Naive thymus-derived CD4-positive, alpha-beta T cell (primary cell): Measurements from ENCODE around the gene OR2A12. TPM values are rescaled to one million over a fixed set of nuclear protein-coding genes. Genes with fewer than 3 reads are reported as not detected.
A peak's percentile ranks its signal among the peaks of the same experiment; 100 is the strongest.

Experiments used
- ATAC-seq: fragments of 150-1000 bp; cut with Tn5 transposase; 2 replicates; pipeline ENCODE4 v1.10.0; 2021; ENCODE audit warnings: mild to moderate bottlenecking, moderate library complexity
- CTCF ChIA-PET: fragments of 350-600 bp; sonication (Branson Sonifier 250); formaldehyde crosslinking; loops from one replicate; lab custom pipeline; 2021; ENCODE audit warnings: antibody characterized with exemption; lab: Charles Lee
- POLR2A ChIA-PET: fragments of 350-600 bp; sonication (Branson Sonifier 250); formaldehyde crosslinking; loops from one replicate; lab custom pipeline; 2021; ENCODE audit warnings: antibody characterized with exemption, inconsistent platforms; lab: Charles Lee
- DNase-seq, 9 donors: peaks; one replicate each; pipeline versions ENCODE4 v3.0.0 to v3.0.0-alpha.2; 2020 to 2022; ENCODE audit warnings: mixed read lengths in 1 of 9
- H3K27ac ChIP-seq: one replicate; pipeline ENCODE4 v1.7.0; 2013; ENCODE audit warnings: mild to moderate bottlenecking, low read depth, low read length, moderate library complexity
- H3K27me3 ChIP-seq, 2 donors: one replicate each; pipeline ENCODE4 v1.7.0; 2013; ENCODE audit warnings: low read length in 2 of 2, mild to moderate bottlenecking in 2 of 2, moderate library complexity in 2 of 2; ENCODE audit not compliant: control insufficient read depth in 2 of 2, insufficient read depth in 2 of 2
- H3K36me3 ChIP-seq, 3 experiments: 1 replicate in 2 of 3; 2 replicates in 1 of 3; pipeline ENCODE4 v1.7.0; 2013; ENCODE audit warnings: low read length in 3 of 3, mild to moderate bottlenecking in 3 of 3, moderate library complexity in 1 of 3; ENCODE audit not compliant: insufficient read depth in 3 of 3, control insufficient read depth in 2 of 3
- H3K4me1 ChIP-seq, 2 donors: one replicate each; pipeline ENCODE4 v1.7.0; 2013; ENCODE audit warnings: low read length in 2 of 2, mild to moderate bottlenecking in 2 of 2, moderate library complexity in 1 of 2; ENCODE audit not compliant: control insufficient read depth in 2 of 2, insufficient read depth in 2 of 2
- H3K4me3 ChIP-seq: 2 replicates; pipeline ENCODE4 v1.7.0; 2013; ENCODE audit warnings: mild to moderate bottlenecking, low read length
- H3K9me3 ChIP-seq, 3 experiments: 1 replicate in 2 of 3; 2 replicates in 1 of 3; pipeline ENCODE4 v1.7.0; 2013; ENCODE audit warnings: low read length in 3 of 3; ENCODE audit not compliant: control insufficient read depth in 2 of 3
- H3K27ac Mint-ChIP-seq, 9 donors: one replicate each; pipeline ENCODE4 v1.8.0; 2020 to 2022; ENCODE audit warnings: mixed read lengths in 9 of 9, mild to moderate bottlenecking in 8 of 9, moderate library complexity in 5 of 9, inconsistent platforms in 2 of 9
- H3K27me3 Mint-ChIP-seq, 5 donors: one replicate each; pipeline ENCODE4 v1.8.0; 2021 to 2022; ENCODE audit warnings: mixed read lengths in 5 of 5, mild to moderate bottlenecking in 1 of 5
- H3K36me3 Mint-ChIP-seq, 5 donors: one replicate each; pipeline ENCODE4 v1.8.0; 2020 to 2022; ENCODE audit warnings: mixed read lengths in 5 of 5, mild to moderate bottlenecking in 3 of 5, inconsistent platforms in 1 of 5
- H3K4me1 Mint-ChIP-seq, 7 donors: one replicate each; pipeline ENCODE4 v1.8.0; 2020 to 2022; ENCODE audit warnings: mixed read lengths in 7 of 7, mild to moderate bottlenecking in 3 of 7, inconsistent platforms in 1 of 7
- H3K4me3 Mint-ChIP-seq, 10 donors: one replicate each; pipeline ENCODE4 v1.8.0; 2020 to 2022; ENCODE audit warnings: mild to moderate bottlenecking in 10 of 10, mixed read lengths in 10 of 10, moderate library complexity in 6 of 10, inconsistent platforms in 2 of 10
- H3K9me3 Mint-ChIP-seq, 11 donors: one replicate each; pipeline ENCODE4 v1.8.0; 2020 to 2022; ENCODE audit warnings: mixed read lengths in 11 of 11, mild to moderate bottlenecking in 4 of 11, inconsistent platforms in 1 of 11, moderate library complexity in 1 of 11
- intact Hi-C, 2 donors: fragments of 100-400 bp; cut with micrococcal nuclease; formaldehyde crosslinking; loops; one replicate each; pipeline ENCODE4 v1.15.1; 2023
- polyA plus RNA-seq, 2 donors: library from polyadenylated mRNA; unstranded; fragments of 300-500 nt; fragmentation: Illumina TruSeq; gene quantifications; one replicate each; pipeline ENCODE4 v1.2.3, GENCODE V29; 2021
- total RNA-seq, 6 experiments: library from RNA in 5 of 6; stranded (reverse) in 5 of 6; gene quantifications; 1 replicate in 5 of 6; 2 replicates in 1 of 6; pipeline ENCODE4 v1.2.3 and lab custom pipeline; 2021 to 2026

Gene OR2A12
- total and polyA plus RNA-seq, 7 experiments from 2014 or later, result not detected

DNA sequence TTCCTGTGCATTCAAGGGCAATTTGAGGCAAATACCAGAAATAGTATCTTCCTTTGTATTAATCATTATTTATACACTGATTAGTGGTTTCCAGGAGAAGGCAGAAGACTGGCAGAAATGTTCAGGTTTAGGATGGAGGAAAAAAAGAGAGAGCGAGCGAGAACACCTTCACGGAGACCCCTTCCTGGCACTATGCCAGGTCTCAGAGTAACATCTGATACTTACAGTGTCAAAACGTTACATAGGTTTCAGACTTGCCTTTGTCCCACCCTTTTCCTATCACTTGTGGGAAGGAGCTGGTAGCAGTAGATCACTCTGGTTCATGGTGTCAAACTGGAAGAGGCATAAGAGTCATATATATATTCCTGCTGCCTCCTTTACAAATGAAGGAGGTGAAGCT is 652 bp downstream of the OR2A12 start:
- H3K36me3 ChIP-seq, result no peaks in the 10 kb centered on the region
- Mint-ChIP-seq H3K4me3 (no peak overlapping the region), H3K9me3 (peaks cover 0 to 9% (median 4%) of the 10 kb centered on the region in 11 donors), H3K36me3 (no peaks in the 10 kb centered on the region), H3K27ac (no peak overlapping the region), H3K27me3 (peaks cover 0 to 17% (median 0%) of the 10 kb centered on the region in 5 donors), H3K4me1 (no peaks in the 10 kb centered on the region)
- H3K9me3 ChIP-seq, result no peaks in the 10 kb centered on the region
- no peaks in the 10 kb centered on the region for H3K27me3 ChIP-seq
- no peak overlapping the region for H3K27ac ChIP-seq
- ChIA-PET CTCF (no interaction called here), POLR2A (no interaction called here)
- no peak overlapping the region for H3K4me3 ChIP-seq
- intact Hi-C loops, result no loop called here
- ATAC-seq, result no peak
- H3K4me1 ChIP-seq, result no peaks in the 10 kb centered on the region
- DNase-seq, result no peak

DNA sequence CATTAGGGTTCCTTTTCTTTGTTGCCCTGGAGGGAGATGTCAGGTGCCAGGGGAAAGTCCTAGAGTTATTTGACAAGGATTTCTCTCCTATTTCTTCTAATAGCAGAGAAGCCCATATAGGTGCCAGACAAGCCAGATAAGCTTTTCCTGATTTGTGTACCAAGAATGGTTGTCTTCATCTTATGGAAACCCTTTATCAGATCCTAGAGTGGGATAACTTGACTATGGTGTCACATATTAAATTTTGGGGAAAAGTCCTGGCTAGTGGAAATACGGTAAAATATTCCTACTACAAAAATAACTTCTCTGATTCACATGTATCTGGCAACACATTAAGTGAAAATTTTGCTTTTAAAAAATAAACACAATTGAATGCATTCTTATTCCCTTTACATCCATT is 1.2 kb downstream of the OR2A12 start:
- no peaks in the 10 kb centered on the region for H3K4me1 ChIP-seq
- Mint-ChIP-seq H3K4me1 (no peaks in the 10 kb centered on the region), H3K9me3 (peaks cover 0 to 9% (median 4%) of the 10 kb centered on the region in 11 donors), H3K27me3 (peaks cover 0 to 12% (median 0%) of the 10 kb centered on the region in 5 donors), H3K27ac (no peak overlapping the region), H3K4me3 (no peak overlapping the region), H3K36me3 (no peaks in the 10 kb centered on the region)
- no peaks in the 10 kb centered on the region for H3K27me3 ChIP-seq
- CTCF ChIA-PET, result no interaction called here
- H3K36me3 ChIP-seq, result no peaks in the 10 kb centered on the region
- H3K27ac ChIP-seq, result no peak overlapping the region
- DNase-seq, result no peak
- ATAC-seq, result no peak
- no peak overlapping the region for H3K4me3 ChIP-seq
- H3K9me3 ChIP-seq, result no peaks in the 10 kb centered on the region
- POLR2A ChIA-PET, result no interaction called here
- intact Hi-C loops, result no loop called here

DNA sequence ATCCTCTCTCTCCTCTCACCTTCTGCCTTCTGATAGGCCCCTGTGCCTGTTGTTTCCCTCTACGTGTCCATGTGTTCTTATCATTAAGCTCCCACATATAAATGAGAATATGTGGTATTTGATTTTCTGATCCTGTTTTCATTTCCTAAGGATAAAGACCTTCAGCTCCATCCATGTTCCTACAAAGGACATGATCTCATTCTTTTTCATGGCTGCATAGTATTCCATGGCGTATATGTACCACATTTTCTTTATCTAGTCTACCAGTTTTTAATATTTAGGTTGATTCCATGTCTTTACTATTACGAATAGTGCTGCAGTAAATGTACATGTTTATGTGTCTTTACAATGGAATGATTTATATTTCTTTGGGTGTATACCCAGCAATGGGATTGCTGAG is 4.6 kb downstream of the OR2A12 start:
- intact Hi-C loops, result no loop called here
- Histone ChIP-seq H3K27me3 (no peaks in the 10 kb centered on the region), H3K4me3 (no peak overlapping the region), H3K27ac (no peak overlapping the region), H3K36me3 (no peaks in the 10 kb centered on the region), H3K9me3 (no peaks in the 10 kb centered on the region), H3K4me1 (no peaks in the 10 kb centered on the region)
- DNase-seq, result no peak
- H3K27ac Mint-ChIP-seq, result no peak overlapping the region
- ATAC-seq, result no peak
- peaks cover 0 to 19% (median 4%) of the 10 kb centered on the region in 11 donors for H3K9me3 Mint-ChIP-seq
- H3K4me1 Mint-ChIP-seq, result no peaks in the 10 kb centered on the region
- H3K27me3 Mint-ChIP-seq, result peaks cover 0 to 23% (median 0%) of the 10 kb centered on the region in 5 donors
- ChIA-PET CTCF (no interaction called here), POLR2A (no interaction called here)
- no peaks in the 10 kb centered on the region for H3K36me3 Mint-ChIP-seq
- no peak overlapping the region for H3K4me3 Mint-ChIP-seq

DNA sequence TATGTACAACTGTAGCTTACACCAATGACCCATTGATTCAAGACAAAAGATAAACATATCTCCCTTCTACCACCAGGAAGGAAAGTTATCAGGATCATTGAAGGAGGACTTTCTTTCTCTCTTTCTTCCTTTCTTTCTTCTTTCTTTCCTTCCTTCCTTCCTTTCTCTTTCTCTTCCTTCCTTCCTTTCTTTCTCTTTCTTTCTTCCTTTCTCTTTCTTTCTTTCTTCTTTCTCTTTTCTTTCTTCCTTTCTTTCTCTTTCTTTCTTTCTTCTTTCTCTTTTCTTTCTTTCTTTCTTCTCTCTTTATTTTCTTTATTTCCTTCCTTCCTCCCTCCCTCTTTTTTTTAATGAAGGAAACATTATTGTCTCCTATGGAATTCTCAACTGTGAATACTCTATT is 12.7 kb downstream of the OR2A12 start:
- no peaks in the 10 kb centered on the region for H3K9me3 ChIP-seq
- H3K27ac ChIP-seq, result no peak overlapping the region
- H3K27me3 Mint-ChIP-seq, result peaks cover 0 to 18% (median 8%) of the 10 kb centered on the region in 5 donors
- no peaks in the 10 kb centered on the region for H3K36me3 ChIP-seq
- intact Hi-C loops, result no loop called here
- peaks cover 0 to 5% (median 0%) of the 10 kb centered on the region in 11 donors for H3K9me3 Mint-ChIP-seq
- H3K4me3 Mint-ChIP-seq, result no peak overlapping the region
- H3K27me3 ChIP-seq, result no peaks in the 10 kb centered on the region
- H3K27ac Mint-ChIP-seq, result peak overlapping the region in 1 of 9 donors; percentile 54
- no peaks in the 10 kb centered on the region for H3K36me3 Mint-ChIP-seq
- ChIA-PET POLR2A (no interaction called here), CTCF (no interaction called here)
- H3K4me1 ChIP-seq, result peaks cover 0 to 6% of the 10 kb centered on the region in 2 donors
- DNase-seq (no peak), ATAC-seq (no peak)
- peaks cover 0 to 42% (median 32%) of the 10 kb centered on the region in 7 donors for H3K4me1 Mint-ChIP-seq
- H3K4me3 ChIP-seq, result no peak overlapping the region

DNA sequence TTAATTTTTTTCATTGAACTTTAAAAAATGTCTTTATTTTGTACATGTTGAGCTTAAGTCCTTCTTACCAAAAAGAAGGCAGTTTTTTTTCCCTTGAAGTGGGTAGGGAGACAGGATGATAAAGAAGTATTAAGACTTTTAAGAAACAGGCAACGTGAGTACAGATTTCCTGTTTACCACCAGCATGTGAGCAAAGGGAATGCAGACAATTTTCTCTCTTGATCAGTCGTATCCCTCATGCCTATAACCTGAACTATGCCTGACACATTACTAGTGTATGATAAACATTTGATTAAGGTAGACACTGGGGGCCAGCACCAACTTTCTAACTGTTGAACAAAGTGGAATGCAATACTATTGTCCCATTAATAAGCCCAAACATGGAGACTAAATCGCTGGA is 14.5 kb downstream of the OR2A12 start:
- no peak for ATAC-seq
- POLR2A ChIA-PET, result no interaction called here

DNA sequence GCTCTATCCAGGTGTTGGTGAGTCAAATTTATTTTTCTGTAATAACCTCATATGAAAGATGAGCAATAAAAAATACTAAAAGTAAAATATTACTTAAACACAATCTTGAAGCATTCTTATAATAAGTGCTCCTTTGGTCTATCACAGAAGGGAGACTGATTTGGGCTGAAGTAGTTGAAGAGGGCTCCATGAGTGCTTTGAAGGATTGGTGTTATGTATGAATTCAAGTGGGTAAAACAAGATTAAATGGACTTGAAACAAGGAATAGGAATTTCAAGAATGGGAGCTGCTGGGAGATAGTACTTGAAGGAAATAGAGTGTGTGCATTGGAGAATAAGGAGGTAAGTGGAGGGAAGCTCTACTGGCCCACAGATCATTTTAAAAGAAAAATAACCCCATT is 16.0 kb downstream of the OR2A12 start:
- Mint-ChIP-seq H3K27me3 (peaks cover 0 to 10% (median 0%) of the 10 kb centered on the region in 5 donors), H3K27ac (peak overlapping the region in 1 of 9 donors; percentile 3), H3K4me3 (no peak overlapping the region), H3K4me1 (peaks cover 0 to 42% (median 32%) of the 10 kb centered on the region in 7 donors), H3K36me3 (no peaks in the 10 kb centered on the region), H3K9me3 (no peaks in the 10 kb centered on the region)
- ChIA-PET CTCF (no interaction called here), POLR2A (no interaction called here)
- Histone ChIP-seq H3K36me3 (no peaks in the 10 kb centered on the region), H3K4me3 (no peak overlapping the region), H3K9me3 (no peaks in the 10 kb centered on the region), H3K27me3 (no peaks in the 10 kb centered on the region), H3K27ac (no peak overlapping the region), H3K4me1 (peaks cover 0 to 6% of the 10 kb centered on the region in 2 donors)
- DNase-seq, result no peak
- intact Hi-C loops, result no loop called here
- no peak for ATAC-seq

More for the DNA sequence above, 14.5 kb downstream of the OR2A12 start:
- Mint-ChIP-seq H3K27ac (peak overlapping the region in 4 of 9 donors; percentile 3 to 69 (median 38)), H3K4me3 (peak overlapping the region in 5 of 10 donors; percentile 19 to 56 (median 44)), H3K9me3 (no peaks in the 10 kb centered on the region), H3K36me3 (no peaks in the 10 kb centered on the region), H3K27me3 (peaks cover 0 to 10% (median 5%) of the 10 kb centered on the region in 5 donors), H3K4me1 (peaks cover 0 to 42% (median 32%) of the 10 kb centered on the region in 7 donors)
- intact Hi-C loops, result no loop called here
- peak in 5 of 9 donors; percentile 5 to 25 (median 11) for DNase-seq
- no peaks in the 10 kb centered on the region for H3K36me3 ChIP-seq
- H3K4me3 ChIP-seq, result no peak overlapping the region
- no peak overlapping the region for H3K27ac ChIP-seq
- CTCF ChIA-PET, result no interaction called here
- no peaks in the 10 kb centered on the region for H3K27me3 ChIP-seq
- peaks cover 0 to 6% of the 10 kb centered on the region in 2 donors for H3K4me1 ChIP-seq
- H3K9me3 ChIP-seq, result no peaks in the 10 kb centered on the region

DNA sequence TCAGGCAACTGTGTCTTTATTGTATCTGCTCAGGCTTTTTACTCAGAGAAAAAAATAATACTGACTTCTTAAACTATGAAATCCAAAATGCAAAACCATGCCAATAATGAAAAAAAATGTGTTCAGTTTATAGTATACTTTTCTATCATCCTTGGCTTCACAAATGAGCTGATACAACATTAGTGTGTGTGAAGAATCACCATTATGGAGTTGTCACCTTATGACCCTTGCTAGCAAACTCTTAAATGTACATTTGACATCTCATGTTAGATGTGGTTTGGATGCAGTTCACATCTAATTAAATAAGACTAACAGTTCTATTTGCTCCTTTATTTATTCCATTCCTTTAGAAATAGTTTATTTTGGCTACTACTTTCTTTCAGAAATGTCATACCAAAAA is 19.1 kb downstream of the OR2A12 start:
- Mint-ChIP-seq H3K36me3 (no peaks in the 10 kb centered on the region), H3K4me3 (no peak overlapping the region), H3K4me1 (peaks cover 0 to 25% (median 19%) of the 10 kb centered on the region in 7 donors), H3K9me3 (peaks cover 0 to 4% (median 0%) of the 10 kb centered on the region in 11 donors), H3K27ac (no peak overlapping the region), H3K27me3 (peaks cover 0 to 10% (median 0%) of the 10 kb centered on the region in 5 donors)
- Histone ChIP-seq H3K4me3 (no peak overlapping the region), H3K27ac (no peak overlapping the region), H3K36me3 (no peaks in the 10 kb centered on the region), H3K27me3 (no peaks in the 10 kb centered on the region), H3K4me1 (peaks cover 0 to 6% of the 10 kb centered on the region in 2 donors), H3K9me3 (no peaks in the 10 kb centered on the region)
- intact Hi-C loops, result no loop called here
- DNase-seq (no peak), ATAC-seq (no peak)
- ChIA-PET CTCF (no interaction called here), POLR2A (no interaction called here)
